ENCODE measurements around the gene TULP4. TPM values are rescaled to one million over a fixed set of nuclear protein-coding genes. Genes with fewer than 3 reads are reported as not detected.

TULP4 gene
- total RNA-seq, 1 experiment from 2014 or later: 52.8 TPM

DNA sequence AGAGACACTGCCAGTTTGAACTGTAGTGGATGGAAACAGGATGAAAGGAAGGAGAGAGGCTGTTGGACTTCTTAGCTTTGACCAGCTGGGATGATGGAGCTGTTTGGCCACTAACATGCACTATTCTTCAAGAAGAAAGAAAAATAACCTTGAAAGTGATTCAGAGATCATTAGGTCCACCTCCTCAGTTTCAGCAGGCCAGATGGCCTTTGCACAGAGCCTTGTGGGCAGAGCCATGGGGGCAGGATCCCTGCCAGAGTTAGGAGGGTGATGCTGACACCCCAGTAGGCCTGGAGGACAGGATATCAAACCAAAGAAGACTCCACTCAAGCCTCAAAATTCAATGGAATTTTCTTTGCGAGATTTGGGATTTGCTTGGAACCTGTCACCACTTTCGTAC, 173.2 kb downstream of the TULP4 start (continued):
- TF ChIP-seq, protein P1, sequence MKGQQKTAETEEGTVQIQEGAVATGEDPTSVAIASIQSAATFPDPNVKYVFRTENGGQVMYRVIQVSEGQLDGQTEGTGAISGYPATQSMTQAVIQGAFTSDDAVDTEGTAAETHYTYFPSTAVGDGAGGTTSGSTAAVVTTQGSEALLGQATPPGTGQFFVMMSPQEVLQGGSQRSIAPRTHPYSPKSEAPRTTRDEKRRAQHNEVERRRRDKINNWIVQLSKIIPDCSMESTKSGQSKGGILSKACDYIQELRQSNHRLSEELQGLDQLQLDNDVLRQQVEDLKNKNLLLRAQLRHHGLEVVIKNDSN (CRISPR knock-in tag; IDR thresholded peaks at IDR 0.05): no peak
- TF ChIP-seq, protein P2, sequence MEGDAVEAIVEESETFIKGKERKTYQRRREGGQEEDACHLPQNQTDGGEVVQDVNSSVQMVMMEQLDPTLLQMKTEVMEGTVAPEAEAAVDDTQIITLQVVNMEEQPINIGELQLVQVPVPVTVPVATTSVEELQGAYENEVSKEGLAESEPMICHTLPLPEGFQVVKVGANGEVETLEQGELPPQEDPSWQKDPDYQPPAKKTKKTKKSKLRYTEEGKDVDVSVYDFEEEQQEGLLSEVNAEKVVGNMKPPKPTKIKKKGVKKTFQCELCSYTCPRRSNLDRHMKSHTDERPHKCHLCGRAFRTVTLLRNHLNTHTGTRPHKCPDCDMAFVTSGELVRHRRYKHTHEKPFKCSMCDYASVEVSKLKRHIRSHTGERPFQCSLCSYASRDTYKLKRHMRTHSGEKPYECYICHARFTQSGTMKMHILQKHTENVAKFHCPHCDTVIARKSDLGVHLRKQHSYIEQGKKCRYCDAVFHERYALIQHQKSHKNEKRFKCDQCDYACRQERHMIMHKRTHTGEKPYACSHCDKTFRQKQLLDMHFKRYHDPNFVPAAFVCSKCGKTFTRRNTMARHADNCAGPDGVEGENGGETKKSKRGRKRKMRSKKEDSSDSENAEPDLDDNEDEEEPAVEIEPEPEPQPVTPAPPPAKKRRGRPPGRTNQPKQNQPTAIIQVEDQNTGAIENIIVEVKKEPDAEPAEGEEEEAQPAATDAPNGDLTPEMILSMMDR (IDR thresholded peaks at IDR 0.05): no peak
- TF ChIP-seq SMAD3 (CRISPR knock-in tag; IDR thresholded peaks at IDR 0.05; ENCODE audit: borderline replicate concordance): no peak
- no peak for TF ChIP-seq CREB1 (CRISPR knock-in tag; IDR thresholded peaks at IDR 0.05)
- no peak for TF ChIP-seq ZBTB21 (CRISPR knock-in tag; IDR thresholded peaks at IDR 0.05; ENCODE audit: borderline replicate concordance)
- TF ChIP-seq JUN (CRISPR knock-in tag; IDR thresholded peaks at IDR 0.05): no peak
- TF ChIP-seq SOX15 (CRISPR knock-in tag; IDR thresholded peaks at IDR 0.05): no peak
- no peak for TF ChIP-seq HMGA2 (CRISPR knock-in tag; IDR thresholded peaks at IDR 0.05)
- no peak for TF ChIP-seq TEAD1 (CRISPR knock-in tag; IDR thresholded peaks at IDR 0.05)
- TF ChIP-seq, protein P3, sequence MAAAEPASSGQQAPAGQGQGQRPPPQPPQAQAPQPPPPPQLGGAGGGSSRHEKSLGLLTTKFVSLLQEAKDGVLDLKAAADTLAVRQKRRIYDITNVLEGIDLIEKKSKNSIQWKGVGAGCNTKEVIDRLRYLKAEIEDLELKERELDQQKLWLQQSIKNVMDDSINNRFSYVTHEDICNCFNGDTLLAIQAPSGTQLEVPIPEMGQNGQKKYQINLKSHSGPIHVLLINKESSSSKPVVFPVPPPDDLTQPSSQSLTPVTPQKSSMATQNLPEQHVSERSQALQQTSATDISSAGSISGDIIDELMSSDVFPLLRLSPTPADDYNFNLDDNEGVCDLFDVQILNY (CRISPR knock-in tag; IDR thresholded peaks at IDR 0.05): no peak

DNA sequence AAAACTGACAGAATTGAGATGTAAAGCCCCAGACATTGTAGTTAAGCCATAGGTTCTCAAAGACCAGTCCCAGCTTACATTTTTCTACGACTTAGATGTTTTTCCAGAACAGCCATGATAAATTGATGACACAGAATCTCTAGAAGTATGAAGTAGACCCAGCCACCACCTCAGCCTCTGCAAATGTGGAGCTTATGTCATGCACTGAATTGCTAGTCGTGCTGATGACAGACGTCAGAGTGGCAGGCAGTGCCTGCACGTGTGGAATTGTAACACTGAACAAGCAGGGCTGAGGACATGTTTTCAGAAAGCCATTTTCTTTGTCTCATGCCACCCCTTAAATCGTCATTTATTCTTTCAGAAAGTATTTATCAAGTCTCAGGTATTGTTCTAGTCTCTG, 175.2 kb downstream of the TULP4 start:
- H3K4me3 Mint-ChIP-seq: no peak overlapping the region
- H3K9me3 Mint-ChIP-seq: no peaks in the 10 kb centered on the region
- H3K27ac Mint-ChIP-seq: no peak overlapping the region
- peaks cover 6% of the 10 kb centered on the region for H3K36me3 Mint-ChIP-seq
- no peaks in the 10 kb centered on the region for H3K27me3 Mint-ChIP-seq (ENCODE audit: low read depth)
- ChIA-PET POLR2A (no interaction called here), CTCF (no interaction called here)
- no peaks in the 10 kb centered on the region for H3K4me1 Mint-ChIP-seq
- no peak for TF ChIP-seq CBFB (CRISPR knock-in tag; IDR thresholded peaks at IDR 0.05; ENCODE audit: low read depth)
- TF ChIP-seq, protein P4, sequence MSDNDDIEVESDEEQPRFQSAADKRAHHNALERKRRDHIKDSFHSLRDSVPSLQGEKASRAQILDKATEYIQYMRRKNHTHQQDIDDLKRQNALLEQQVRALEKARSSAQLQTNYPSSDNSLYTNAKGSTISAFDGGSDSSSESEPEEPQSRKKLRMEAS (CRISPR knock-in tag; IDR thresholded peaks at IDR 0.05): no peak
- TF ChIP-seq NFE2L1 (CRISPR knock-in tag; IDR thresholded peaks at IDR 0.05): no peak
- TF ChIP-seq, protein P5, sequence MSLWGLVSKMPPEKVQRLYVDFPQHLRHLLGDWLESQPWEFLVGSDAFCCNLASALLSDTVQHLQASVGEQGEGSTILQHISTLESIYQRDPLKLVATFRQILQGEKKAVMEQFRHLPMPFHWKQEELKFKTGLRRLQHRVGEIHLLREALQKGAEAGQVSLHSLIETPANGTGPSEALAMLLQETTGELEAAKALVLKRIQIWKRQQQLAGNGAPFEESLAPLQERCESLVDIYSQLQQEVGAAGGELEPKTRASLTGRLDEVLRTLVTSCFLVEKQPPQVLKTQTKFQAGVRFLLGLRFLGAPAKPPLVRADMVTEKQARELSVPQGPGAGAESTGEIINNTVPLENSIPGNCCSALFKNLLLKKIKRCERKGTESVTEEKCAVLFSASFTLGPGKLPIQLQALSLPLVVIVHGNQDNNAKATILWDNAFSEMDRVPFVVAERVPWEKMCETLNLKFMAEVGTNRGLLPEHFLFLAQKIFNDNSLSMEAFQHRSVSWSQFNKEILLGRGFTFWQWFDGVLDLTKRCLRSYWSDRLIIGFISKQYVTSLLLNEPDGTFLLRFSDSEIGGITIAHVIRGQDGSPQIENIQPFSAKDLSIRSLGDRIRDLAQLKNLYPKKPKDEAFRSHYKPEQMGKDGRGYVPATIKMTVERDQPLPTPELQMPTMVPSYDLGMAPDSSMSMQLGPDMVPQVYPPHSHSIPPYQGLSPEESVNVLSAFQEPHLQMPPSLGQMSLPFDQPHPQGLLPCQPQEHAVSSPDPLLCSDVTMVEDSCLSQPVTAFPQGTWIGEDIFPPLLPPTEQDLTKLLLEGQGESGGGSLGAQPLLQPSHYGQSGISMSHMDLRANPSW (CRISPR knock-in tag; conservative IDR thresholded peaks at IDR 0.05; ENCODE audit: low read depth): no peak
- no peak for TF ChIP-seq ZNF121 (CRISPR knock-in tag; IDR thresholded peaks at IDR 0.05)
- TF ChIP-seq, protein P6, sequence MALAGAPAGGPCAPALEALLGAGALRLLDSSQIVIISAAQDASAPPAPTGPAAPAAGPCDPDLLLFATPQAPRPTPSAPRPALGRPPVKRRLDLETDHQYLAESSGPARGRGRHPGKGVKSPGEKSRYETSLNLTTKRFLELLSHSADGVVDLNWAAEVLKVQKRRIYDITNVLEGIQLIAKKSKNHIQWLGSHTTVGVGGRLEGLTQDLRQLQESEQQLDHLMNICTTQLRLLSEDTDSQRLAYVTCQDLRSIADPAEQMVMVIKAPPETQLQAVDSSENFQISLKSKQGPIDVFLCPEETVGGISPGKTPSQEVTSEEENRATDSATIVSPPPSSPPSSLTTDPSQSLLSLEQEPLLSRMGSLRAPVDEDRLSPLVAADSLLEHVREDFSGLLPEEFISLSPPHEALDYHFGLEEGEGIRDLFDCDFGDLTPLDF (CRISPR knock-in tag; IDR thresholded peaks at IDR 0.05): no peak
- no peak for TF ChIP-seq GTF2I (CRISPR knock-in tag; conservative IDR thresholded peaks at IDR 0.05)
- no peak for TF ChIP-seq JAZF1 (CRISPR knock-in tag; IDR thresholded peaks at IDR 0.05)
- no peak for TF ChIP-seq ZMAT4 (CRISPR knock-in tag; IDR thresholded peaks at IDR 0.05)
- TF ChIP-seq MXD4 (CRISPR knock-in tag; IDR thresholded peaks at IDR 0.05; ENCODE audit: borderline replicate concordance): no peak
- no peak for TF ChIP-seq ZNF671 (CRISPR knock-in tag; IDR thresholded peaks at IDR 0.05)
- TF ChIP-seq SMAD4 (CRISPR knock-in tag; IDR thresholded peaks at IDR 0.05): no peak
- TF ChIP-seq ZNF232 (CRISPR knock-in tag; IDR thresholded peaks at IDR 0.05): no peak
- no peak for TF ChIP-seq IRF1 (CRISPR knock-in tag; IDR thresholded peaks at IDR 0.05)
- DNase-seq (ENCODE audit: low spot score) (no peak), ATAC-seq (no peak)
